ENCODE data around the gene PLCG2. TPM values are rescaled to one million over a fixed set of nuclear protein-coding genes. Genes with fewer than 3 reads are reported as not detected.

The PLCG2 gene
- total RNA-seq, 1 donor, result 0.43 TPM

GRCh38 chr16:81987706-81988105 is 208.6 kb downstream of the PLCG2 start:
- TF ChIP-seq CTCF (IDR thresholded peaks at IDR 0.05; ENCODE audit: insufficient read depth, low read depth, low read length), result no peak
- no peak for DNase-seq (ENCODE audit: low read depth)
- no peak overlapping the region for H3K4me3 ChIP-seq (ENCODE audit: low read depth, low read length)

DNA sequence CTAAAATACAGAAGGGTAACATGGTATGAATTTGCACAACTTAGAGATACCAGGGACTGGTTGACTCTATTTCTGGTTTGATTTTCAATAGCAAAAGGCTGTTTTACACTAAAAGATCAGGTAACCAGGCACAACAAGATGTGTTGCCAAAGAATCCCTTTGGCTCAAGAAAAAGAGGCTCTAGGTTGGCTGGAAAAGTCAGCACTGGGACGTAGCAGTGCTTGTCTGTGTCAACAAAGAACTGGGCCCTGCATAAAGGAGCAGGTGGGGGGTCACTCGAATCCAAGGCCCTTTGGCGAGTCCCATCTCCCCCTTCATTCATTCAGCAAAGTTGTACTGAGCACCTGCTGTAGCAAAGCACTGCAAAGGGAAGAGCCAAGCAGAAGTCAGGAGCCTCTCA is 213.8 kb downstream of the PLCG2 start:
- H3K4me3 ChIP-seq (ENCODE audit: low read depth, low read length), result no peak overlapping the region
- no peak for DNase-seq (ENCODE audit: low read depth)
- no peak for TF ChIP-seq CTCF (IDR thresholded peaks at IDR 0.05; ENCODE audit: insufficient read depth, low read depth, low read length)

DNA sequence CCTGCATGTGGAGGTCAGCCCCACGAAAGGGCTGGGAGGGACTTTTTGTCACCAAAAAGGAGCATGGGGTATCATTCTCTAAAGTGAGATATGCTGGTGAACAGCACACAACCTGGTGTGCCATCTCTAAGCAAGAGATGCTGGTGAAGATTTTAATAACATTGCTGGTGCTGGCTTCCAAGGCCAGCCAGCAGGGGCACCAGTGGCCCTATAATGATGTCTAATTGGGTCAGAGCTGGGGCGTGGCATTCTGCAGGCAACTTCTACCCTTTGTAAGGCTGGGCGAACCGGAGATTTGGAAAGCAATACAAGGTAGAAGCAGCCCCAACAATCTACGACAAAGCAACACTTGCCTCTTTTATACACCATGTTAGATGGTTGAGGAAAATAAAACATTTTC is 215.4 kb downstream of the PLCG2 start:
- no peak for TF ChIP-seq CTCF (IDR thresholded peaks at IDR 0.05; ENCODE audit: insufficient read depth, low read depth, low read length)
- no peak overlapping the region for H3K4me3 ChIP-seq (ENCODE audit: low read depth, low read length)
- DNase-seq (ENCODE audit: low read depth), result no peak

DNA sequence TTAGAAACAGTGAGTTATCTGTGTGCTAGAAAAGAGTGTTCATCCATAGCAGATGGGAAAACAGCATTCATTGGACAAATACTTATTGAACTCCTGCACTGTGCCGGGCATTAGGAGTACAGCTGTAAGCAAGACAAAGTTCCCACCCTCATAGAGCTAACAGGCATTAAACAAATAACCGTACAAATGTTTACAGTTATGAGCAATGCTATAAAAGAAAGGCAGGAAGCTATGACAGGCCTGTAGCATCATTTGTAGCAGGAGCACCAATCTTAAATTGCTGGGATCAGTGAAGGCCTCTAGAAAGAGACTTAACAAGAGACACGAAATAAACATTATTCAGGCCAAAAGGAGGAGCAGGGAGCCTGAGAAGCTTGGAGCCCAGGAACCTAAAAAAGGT is 216.6 kb downstream of the PLCG2 start:
- TF ChIP-seq CTCF (IDR thresholded peaks at IDR 0.05; ENCODE audit: insufficient read depth, low read depth, low read length), result no peak
- H3K4me3 ChIP-seq (ENCODE audit: low read depth, low read length), result no peak overlapping the region
- DNase-seq (ENCODE audit: low read depth), result peak; percentile 79

DNA sequence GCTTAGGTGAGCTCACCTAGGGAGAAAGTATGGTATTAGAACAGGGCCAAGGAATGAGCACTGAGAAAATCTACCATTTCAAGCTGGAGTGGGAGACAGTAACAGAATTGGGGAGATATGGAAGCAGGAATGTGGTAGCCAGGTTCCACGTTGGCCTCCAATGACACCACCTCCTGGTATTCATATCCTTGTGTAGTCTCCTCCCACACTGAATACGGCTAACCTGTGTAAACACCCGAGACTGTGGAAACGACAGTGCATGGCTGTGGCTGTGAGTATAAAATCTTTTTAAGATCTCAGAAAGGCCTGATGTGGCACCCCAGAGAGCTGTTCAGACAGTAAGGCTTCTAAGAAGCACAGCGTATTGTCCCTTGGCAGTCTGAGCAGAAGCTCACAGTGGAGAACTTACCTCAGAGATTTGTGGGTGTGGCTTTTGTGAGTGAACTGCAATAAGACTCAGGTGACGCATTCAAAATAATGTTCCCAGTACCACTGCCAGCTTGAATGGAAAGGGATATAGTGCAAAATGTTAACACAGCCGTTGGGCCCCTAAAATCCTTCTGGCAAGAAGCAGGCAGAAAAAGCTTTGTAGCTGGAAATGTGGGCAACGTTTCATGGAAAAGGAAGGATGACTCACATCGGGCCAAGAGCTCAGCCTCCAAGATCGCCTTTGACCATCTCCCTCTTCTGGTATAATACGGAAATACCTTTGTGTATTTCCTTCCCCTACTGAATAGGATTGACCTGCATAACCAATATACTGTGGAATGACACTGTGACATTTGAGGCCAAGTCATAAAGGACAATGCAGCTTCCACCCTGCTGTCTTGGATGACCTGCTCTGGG is 217.8 kb downstream of the PLCG2 start:
- TF ChIP-seq CTCF (IDR thresholded peaks at IDR 0.05; ENCODE audit: insufficient read depth, low read depth, low read length), result peak; percentile 46
- H3K4me3 ChIP-seq (ENCODE audit: low read depth, low read length), result no peak overlapping the region
- peak; percentile 78 for DNase-seq (ENCODE audit: low read depth)

DNA sequence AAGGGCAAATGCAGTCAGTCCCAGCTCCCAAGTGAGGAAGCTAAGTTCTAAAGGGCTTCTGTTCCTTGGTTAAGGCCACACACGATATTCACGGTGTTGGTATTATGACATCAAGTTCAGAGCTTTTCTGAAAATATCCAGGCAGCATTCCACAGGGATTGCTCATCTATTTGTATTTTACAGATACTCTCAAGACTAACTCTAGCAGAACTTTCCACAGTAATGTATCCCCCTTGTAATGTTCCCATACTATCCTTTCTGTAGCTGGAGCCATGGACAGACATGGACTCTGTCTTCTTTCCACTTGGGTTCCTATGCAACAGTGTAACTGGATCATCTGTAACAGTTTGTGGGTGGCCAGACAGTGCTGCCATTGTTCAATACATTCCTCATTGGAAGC is 218.6 kb downstream of the PLCG2 start:
- no peak for TF ChIP-seq CTCF (IDR thresholded peaks at IDR 0.05; ENCODE audit: insufficient read depth, low read depth, low read length)
- H3K4me3 ChIP-seq (ENCODE audit: low read depth, low read length), result no peak overlapping the region
- peak; percentile 97 for DNase-seq (ENCODE audit: low read depth)

DNA sequence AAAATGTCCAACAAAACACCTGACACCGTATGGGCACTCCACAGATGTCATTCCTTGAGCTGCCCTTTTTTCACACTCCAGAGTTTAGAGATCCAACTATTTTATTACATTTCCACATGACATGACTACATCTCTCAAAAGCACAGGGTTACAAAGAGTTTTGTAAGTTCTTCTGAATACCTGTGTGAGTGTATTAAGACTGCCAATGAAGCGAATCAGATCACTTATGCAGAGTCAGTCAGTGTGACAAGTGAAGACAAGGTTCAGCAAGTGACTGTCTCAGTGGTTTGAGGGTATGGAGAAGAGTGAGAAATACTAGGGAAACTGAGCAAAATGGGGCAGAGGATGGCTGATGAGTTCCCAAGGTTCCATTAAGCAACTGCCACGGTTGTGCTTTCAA is 223.7 kb downstream of the PLCG2 start:
- H3K4me3 ChIP-seq (ENCODE audit: low read depth, low read length), result no peak overlapping the region
- no peak for TF ChIP-seq CTCF (IDR thresholded peaks at IDR 0.05; ENCODE audit: insufficient read depth, low read depth, low read length)
- DNase-seq (ENCODE audit: low read depth), result no peak

Data from fibroblast of villous mesenchyme (primary cell).